Skeletal muscle tissue (tissue), 4 donors: Measurements from ENCODE around the gene TMEM140. TPM values are rescaled to one million over a fixed set of nuclear protein-coding genes. Genes with fewer than 3 reads are reported as not detected.

ENCODE experiments used
- H3K27ac ChIP-seq: one replicate; pipeline ENCODE4 v1.7.0; 2013; ENCODE audit warnings: mild to moderate bottlenecking, low read depth, low read length, inconsistent platforms
- H3K27me3 ChIP-seq, 3 donors: one replicate each; pipeline ENCODE4 v1.7.0; 2013; ENCODE audit warnings: low read length in 3 of 3; ENCODE audit not compliant: control insufficient read depth in 3 of 3, insufficient read depth in 3 of 3
- H3K36me3 ChIP-seq, 3 donors: one replicate each; pipeline ENCODE4 v1.7.0; 2013; ENCODE audit warnings: low read length in 3 of 3; ENCODE audit not compliant: control insufficient read depth in 3 of 3, insufficient read depth in 3 of 3
- H3K4me1 ChIP-seq, 3 donors: one replicate each; pipeline ENCODE4 v1.7.0; 2013; ENCODE audit warnings: low read length in 3 of 3, mild to moderate bottlenecking in 3 of 3; ENCODE audit not compliant: control insufficient read depth in 3 of 3, insufficient read depth in 3 of 3
- H3K4me3 ChIP-seq, 3 donors: one replicate each; pipeline ENCODE4 v1.7.0; 2013; ENCODE audit warnings: low read length in 3 of 3
- H3K9ac ChIP-seq, 3 donors: one replicate each; pipeline ENCODE4 v1.7.0; 2013; ENCODE audit warnings: low read length in 3 of 3, mild to moderate bottlenecking in 3 of 3, moderate library complexity in 2 of 3, low read depth in 1 of 3
- H3K9me3 ChIP-seq, 3 donors: one replicate each; pipeline ENCODE4 v1.7.0; 2013; ENCODE audit warnings: low read length in 3 of 3; ENCODE audit not compliant: control insufficient read depth in 3 of 3
- total RNA-seq: library from RNA; depleted of rRNA; stranded (reverse); fragments of >200 nt; gene quantifications from one replicate; pipeline ENCODE4 v1.2.3, GENCODE V29; 2014
- donor health status: Osteomylitis.

Gene TMEM140
- total RNA-seq, 1 donor from 2014 or later: 1.6 TPM

DNA sequence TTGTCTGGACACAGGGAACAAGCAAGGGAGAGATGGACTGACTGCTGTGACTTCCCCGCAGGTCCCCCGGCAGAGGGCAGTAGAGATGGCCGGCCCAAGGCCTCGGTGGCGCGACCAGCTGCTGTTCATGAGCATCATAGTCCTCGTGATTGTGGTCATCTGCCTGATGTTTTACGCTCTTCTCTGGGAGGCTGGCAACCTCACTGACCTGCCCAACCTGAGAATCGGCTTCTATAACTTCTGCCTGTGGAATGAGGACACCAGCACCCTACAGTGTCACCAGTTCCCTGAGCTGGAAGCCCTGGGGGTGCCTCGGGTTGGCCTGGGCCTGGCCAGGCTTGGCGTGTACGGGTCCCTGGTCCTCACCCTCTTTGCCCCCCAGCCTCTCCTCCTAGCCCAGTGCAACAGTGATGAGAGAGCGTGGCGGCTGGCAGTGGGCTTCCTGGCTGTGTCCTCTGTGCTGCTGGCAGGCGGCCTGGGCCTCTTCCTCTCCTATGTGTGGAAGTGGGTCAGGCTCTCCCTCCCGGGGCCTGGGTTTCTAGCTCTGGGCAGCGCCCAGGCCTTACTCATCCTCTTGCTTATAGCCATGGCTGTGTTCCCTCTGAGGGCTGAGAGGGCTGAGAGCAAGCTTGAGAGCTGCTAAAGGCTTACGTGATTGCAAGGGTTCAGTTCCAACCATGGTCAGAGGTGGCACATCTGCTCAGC, 16.6 kb downstream of the TMEM140 start:
- Histone ChIP-seq H3K9ac (peak overlapping the region; percentile 63 to 77 (median 66)), H3K36me3 (peaks cover 27 to 30% (median 29%) of the 10 kb centered on the region in 3 donors), H3K27ac (peak overlapping the region; percentile 96), H3K4me1 (peaks cover 84 to 94% (median 87%) of the 10 kb centered on the region in 3 donors), H3K9me3 (no peaks in the 10 kb centered on the region), H3K4me3 (peak overlapping the region; percentile 7 to 60 (median 11)), H3K27me3 (no peaks in the 10 kb centered on the region)

DNA sequence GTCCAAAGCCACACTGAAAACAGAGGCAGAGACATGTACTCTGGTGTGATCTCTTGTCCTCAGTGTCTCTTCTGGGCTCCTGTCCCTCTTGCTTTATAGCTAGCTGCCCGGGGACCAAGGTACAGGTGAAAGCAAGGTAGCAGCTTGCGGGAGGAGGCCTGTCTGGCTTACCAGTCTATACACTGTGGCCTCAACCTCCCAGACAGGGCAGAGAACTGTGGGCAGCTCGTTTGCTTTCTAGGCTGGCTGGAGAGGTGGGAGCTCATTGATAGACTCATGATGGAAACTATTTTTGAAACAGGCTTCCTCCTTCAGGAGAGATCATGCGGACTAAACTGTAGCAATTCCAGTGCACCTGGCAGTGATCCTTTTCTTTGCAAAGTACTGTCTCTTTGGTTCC, 18.0 kb downstream of the TMEM140 start:
- Histone ChIP-seq H3K36me3 (peaks cover 27 to 30% (median 29%) of the 10 kb centered on the region in 3 donors), H3K4me1 (peaks cover 75 to 86% (median 80%) of the 10 kb centered on the region in 3 donors), H3K27me3 (no peaks in the 10 kb centered on the region), H3K9ac (peak overlapping the region; percentile 5 to 77 (median 66)), H3K9me3 (no peaks in the 10 kb centered on the region), H3K27ac (peak overlapping the region; percentile 96), H3K4me3 (peak overlapping the region in 2 of 3 donors; percentile 11 to 35)

DNA sequence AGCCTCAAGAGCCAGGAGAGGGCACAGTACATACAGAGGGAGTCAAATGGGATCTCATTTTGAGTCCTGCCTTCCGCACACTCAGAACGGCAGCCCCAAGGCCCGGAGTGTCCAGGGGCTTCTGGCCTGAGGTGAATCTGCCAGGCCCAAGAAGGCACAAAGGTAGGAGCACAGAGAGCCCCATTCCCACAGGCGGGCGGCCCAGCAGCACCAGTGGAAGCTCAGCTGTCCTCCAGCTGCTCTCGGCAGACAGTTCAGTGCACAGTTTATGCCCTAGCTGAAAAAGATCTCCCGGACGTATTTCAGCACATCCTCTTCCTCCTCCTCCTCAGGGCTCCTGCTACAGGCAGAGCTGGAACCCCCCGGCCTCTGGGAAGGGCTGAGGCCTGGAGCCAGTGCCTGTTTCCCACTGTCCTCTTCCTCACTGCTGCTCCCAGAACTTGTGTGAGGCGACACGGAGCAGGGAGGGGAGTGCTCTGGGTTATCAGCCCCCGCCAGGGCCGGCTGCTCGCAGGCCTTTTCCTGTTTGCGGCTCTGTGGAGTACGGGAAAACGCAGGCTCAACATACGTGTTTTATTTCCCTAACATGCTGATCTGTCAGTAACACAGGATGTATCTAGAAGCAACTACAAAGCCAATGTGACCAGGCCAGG, 18.6 kb downstream of the TMEM140 start:
- H3K27me3 ChIP-seq: no peaks in the 10 kb centered on the region
- H3K36me3 ChIP-seq: peaks cover 27 to 30% (median 29%) of the 10 kb centered on the region in 3 donors
- H3K9me3 ChIP-seq: no peaks in the 10 kb centered on the region
- H3K9ac ChIP-seq: peak overlapping the region; percentile 5 to 77 (median 66)
- peak overlapping the region; percentile 96 for H3K27ac ChIP-seq
- H3K4me1 ChIP-seq: peaks cover 74 to 81% (median 77%) of the 10 kb centered on the region in 3 donors
- no peak overlapping the region for H3K4me3 ChIP-seq

DNA sequence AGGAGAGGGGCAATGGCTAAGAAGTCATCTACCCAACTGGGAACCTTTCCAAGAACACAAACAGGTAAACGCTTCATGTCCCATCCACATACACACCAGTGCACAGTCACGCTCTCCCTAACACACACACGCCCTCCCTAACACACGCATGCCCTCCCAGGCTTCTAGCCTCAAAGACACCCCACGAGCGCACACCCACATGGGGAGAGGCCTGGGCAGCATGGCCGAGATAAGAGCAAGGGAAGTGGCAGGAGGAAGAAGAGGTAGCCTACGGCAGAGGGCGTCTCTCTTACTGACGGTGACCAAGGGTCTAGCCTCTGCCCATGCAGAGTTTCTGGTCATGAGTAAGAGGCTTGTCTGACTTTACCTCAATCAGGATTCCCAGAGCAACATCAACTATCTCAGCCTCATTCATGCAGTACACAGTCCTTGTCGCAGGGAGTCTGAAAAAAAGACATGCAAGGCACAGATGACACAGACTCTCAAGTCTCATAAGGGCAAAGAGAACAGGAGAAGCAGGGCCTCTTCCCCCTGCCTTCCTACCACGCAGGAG, 19.6 kb downstream of the TMEM140 start:
- Histone ChIP-seq H3K27me3 (no peaks in the 10 kb centered on the region), H3K4me3 (no peak overlapping the region), H3K27ac (peak overlapping the region; percentile 96), H3K4me1 (peaks cover 74 to 78% (median 76%) of the 10 kb centered on the region in 3 donors), H3K9ac (peak overlapping the region in 2 of 3 donors; percentile 40 to 54), H3K9me3 (no peaks in the 10 kb centered on the region), H3K36me3 (peaks cover 27 to 30% (median 29%) of the 10 kb centered on the region in 3 donors)

DNA sequence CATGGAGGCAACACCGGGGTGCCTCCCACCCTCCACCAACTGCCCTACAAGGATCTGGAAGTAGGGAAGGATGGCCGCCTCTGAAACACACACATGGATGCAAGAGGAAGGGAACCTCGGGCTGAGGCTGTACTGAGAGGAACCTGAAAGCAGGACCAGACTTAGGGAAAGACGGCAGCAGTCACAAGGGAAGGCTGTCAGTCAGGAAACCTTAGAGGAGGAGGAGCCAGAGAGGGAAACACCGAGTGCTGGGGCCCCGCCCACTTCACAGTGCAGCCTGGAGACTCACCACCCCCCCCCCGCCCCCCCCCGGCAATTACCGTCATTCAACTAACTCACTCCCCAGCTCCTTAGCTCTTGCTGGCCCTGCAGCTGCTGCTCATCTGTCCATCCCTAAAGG, 20.1 kb downstream of the TMEM140 start:
- Histone ChIP-seq H3K9me3 (no peaks in the 10 kb centered on the region), H3K27me3 (no peaks in the 10 kb centered on the region), H3K4me3 (peak overlapping the region in 2 of 3 donors; percentile 22 to 23), H3K9ac (peak overlapping the region in 2 of 3 donors; percentile 1 to 54), H3K36me3 (peaks cover 27 to 30% (median 29%) of the 10 kb centered on the region in 3 donors), H3K4me1 (peaks cover 73 to 75% (median 74%) of the 10 kb centered on the region in 3 donors), H3K27ac (peak overlapping the region; percentile 96)

DNA sequence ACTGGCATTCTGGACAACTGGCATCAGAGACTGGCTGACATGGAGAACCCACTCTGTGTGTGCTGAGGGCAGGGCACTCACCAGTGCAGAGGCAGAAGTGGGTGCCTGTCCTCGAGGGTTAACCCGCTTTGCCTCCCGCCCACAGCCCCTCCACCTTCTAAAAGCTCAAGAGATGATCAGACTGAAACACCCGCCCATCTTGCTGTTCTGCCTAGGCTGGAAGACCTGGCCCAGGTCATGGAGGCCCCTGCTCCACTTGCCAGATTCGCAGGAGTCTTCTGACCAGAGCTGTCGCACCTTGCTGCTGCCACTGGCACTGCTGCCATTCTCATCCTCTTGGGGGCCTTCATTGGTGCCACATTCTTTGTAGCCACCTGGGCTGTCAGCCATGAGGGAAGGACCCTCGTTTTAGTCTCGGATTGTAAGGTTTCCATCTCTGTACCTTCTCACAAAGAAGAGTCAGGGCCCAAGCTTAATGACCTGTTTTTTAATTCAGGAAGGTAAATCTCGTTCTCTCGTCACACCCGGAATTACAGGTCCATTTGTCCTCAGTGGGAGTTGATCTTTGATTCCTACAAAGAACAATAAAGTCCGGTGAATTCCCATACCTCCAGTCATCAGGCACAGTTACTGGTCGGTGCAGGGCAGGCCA, 20.7 kb downstream of the TMEM140 start:
- no peaks in the 10 kb centered on the region for H3K9me3 ChIP-seq
- peaks cover 70 to 72% (median 71%) of the 10 kb centered on the region in 3 donors for H3K4me1 ChIP-seq
- peak overlapping the region; percentile 1 to 93 (median 3) for H3K9ac ChIP-seq
- H3K36me3 ChIP-seq: peaks cover 27 to 30% (median 29%) of the 10 kb centered on the region in 3 donors
- peak overlapping the region; percentile 22 to 86 (median 85) for H3K4me3 ChIP-seq
- peak overlapping the region; percentile 94 for H3K27ac ChIP-seq
- no peaks in the 10 kb centered on the region for H3K27me3 ChIP-seq

DNA sequence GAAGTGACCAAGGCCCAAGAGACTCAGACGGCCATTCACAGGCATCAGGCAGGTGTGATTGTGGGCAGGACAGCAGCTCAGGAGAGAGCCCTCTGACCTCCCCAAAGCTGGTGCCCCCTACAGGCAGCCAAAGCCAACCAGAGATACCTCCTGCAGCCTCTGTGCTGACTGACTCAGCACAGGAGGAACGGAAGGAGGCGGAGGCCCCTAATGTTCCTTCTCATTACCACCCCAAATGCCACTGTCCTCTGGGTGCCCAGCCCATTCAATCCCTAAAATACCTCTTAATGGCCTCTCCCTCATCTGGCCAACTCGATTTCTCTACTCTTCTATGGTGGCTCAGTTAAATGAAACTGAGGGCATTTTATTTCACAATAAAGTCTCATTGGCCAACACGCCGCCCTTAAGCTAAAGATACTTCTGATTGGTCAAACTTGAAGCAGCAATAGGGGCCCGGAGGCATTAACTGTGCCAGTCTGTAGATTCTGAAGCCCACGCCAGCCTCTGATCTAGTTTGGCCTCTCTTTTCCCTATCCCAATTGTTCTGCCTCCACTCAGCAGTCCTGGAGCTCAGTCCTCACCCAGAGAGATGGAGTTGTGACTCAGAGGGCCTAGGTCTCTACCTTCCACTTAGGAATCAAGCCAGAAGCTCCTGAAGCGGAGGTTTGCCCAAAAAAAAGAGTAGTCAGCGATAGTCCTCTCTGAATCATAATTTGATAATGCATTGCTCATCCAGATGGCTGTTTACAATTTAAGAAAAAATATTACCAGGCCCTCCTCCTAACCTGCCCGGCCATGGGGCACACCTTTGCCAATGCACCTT, 21.5 kb downstream of the TMEM140 start:
- Histone ChIP-seq H3K27ac (peak overlapping the region; percentile 94), H3K9ac (peak overlapping the region; percentile 92 to 96 (median 93)), H3K36me3 (peaks cover 27 to 29% (median 28%) of the 10 kb centered on the region in 3 donors), H3K9me3 (no peaks in the 10 kb centered on the region), H3K4me1 (peaks cover 64 to 65% (median 65%) of the 10 kb centered on the region in 3 donors), H3K4me3 (peak overlapping the region; percentile 85 to 88 (median 86)), H3K27me3 (no peaks in the 10 kb centered on the region)

DNA sequence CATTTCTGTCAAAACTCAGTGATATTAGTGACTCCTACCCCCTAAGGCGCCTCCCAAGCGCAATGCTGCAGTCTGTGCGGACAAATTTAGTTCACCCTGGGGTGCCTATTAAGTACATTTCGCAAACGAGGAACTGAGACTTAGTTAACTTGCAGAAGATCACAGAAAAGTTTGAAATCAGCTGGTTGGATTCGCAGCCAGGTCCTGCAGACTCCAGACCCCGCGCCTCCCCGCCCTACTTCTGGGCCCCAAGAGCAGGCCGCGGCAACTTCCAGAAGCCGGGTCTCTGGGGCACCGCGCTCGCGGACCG, 22.0 kb downstream of the TMEM140 start:
- peaks cover 27 to 29% (median 28%) of the 10 kb centered on the region in 3 donors for H3K36me3 ChIP-seq
- H3K27ac ChIP-seq: peak overlapping the region; percentile 94
- H3K9me3 ChIP-seq: no peaks in the 10 kb centered on the region
- no peaks in the 10 kb centered on the region for H3K27me3 ChIP-seq
- peak overlapping the region; percentile 85 to 88 (median 86) for H3K4me3 ChIP-seq
- peaks cover 58 to 60% (median 59%) of the 10 kb centered on the region in 3 donors for H3K4me1 ChIP-seq
- peak overlapping the region; percentile 92 to 96 (median 93) for H3K9ac ChIP-seq
